ENCODE data around the gene KIF21B.
A peak's percentile ranks its signal among the peaks of the same experiment; 100 is the strongest.

The KIF21B gene

GRCh38 chr1:201023517-201023902 is at the start of gene KIF21B:
KIF21B (minus strand) TSS chr1:201023714; CDS start chr1:201023383, 331 bp downstream.
- peak; percentile 82 for DNase-seq

GRCh38 chr1:201072922-201073321 is 49.4 kb upstream of the KIF21B start:
- DNase-seq: no peak

- no peak for DNase-seq
Observed at GRCh38 chr1:201072149-201072548, 48.6 kb upstream of the KIF21B start.

- no peak for DNase-seq
Observed at GRCh38 chr1:201069636-201070035, 46.1 kb upstream of the KIF21B start.

- DNase-seq: no peak
Observed at GRCh38 chr1:201068976-201069375, 45.5 kb upstream of the KIF21B start.

- DNase-seq: no peak
Observed at GRCh38 chr1:201066986-201067385, 43.5 kb upstream of the KIF21B start.

GRCh38 chr1:201065686-201066085 is 42.2 kb upstream of the KIF21B start:
- no peak for DNase-seq

GRCh38 chr1:201064806-201065205 is 41.3 kb upstream of the KIF21B start:
- DNase-seq: no peak

- no peak for DNase-seq
Observed at GRCh38 chr1:201063145-201063544, 39.6 kb upstream of the KIF21B start.

GRCh38 chr1:201062511-201063091 is 39.1 kb upstream of the KIF21B start:
- DNase-seq: no peak

GRCh38 chr1:201061886-201062285 is 38.4 kb upstream of the KIF21B start:
- no peak for DNase-seq

- no peak for DNase-seq
Observed at GRCh38 chr1:201061049-201061448, 37.5 kb upstream of the KIF21B start.

- no peak for DNase-seq
Observed at GRCh38 chr1:201060586-201060985, 37.1 kb upstream of the KIF21B start.

GRCh38 chr1:201059871-201060555 is 36.5 kb upstream of the KIF21B start:
- DNase-seq: no peak

GRCh38 chr1:201059401-201059800 is 35.9 kb upstream of the KIF21B start:
- DNase-seq: no peak

- DNase-seq: peak; percentile 60
Observed at GRCh38 chr1:201054091-201054543, 30.6 kb upstream of the KIF21B start.

GRCh38 chr1:201053155-201053860 is 29.8 kb upstream of the KIF21B start:
- DNase-seq: no peak

GRCh38 chr1:201051399-201051798 is 27.9 kb upstream of the KIF21B start:
- no peak for DNase-seq

- no peak for DNase-seq
Observed at GRCh38 chr1:201050515-201051277, 27.2 kb upstream of the KIF21B start.

- no peak for DNase-seq
Observed at GRCh38 chr1:201049248-201049831, 25.8 kb upstream of the KIF21B start.

GRCh38 chr1:201048521-201048920 is 25.0 kb upstream of the KIF21B start:
- no peak for DNase-seq

- DNase-seq: no peak
Observed at GRCh38 chr1:201044119-201044518, 20.6 kb upstream of the KIF21B start.
